GM23338 (cell line): ENCODE data around the gene MTCL1. TPM values are rescaled to one million over a fixed set of nuclear protein-coding genes. Genes with fewer than 3 reads are reported as not detected.

Source experiments
- ATAC-seq: fragments of 200-7000 bp; cut with Tn5 transposase; 3 replicates; pipeline ENCODE4 v1.9.1; 2020
- DNase-seq: peaks from one replicate; pipeline ENCODE4 v3.0.0-alpha.2; 2015; ENCODE audit warnings: low spot score
- H2AFZ ChIP-seq: fragments of 200-600 bp; sonication (generic); 2 replicates; pipeline ENCODE4 v1.8.0; 2016; ENCODE audit warnings: antibody characterized with exemption, mild to moderate bottlenecking, moderate library complexity
- H3F3A ChIP-seq: fragments of 200-600 bp; sonication (generic); replicated peaks from 2 replicates; pipeline ENCODE4 v1.8.0; 2017; ENCODE audit warnings: antibody characterized with exemption, mixed run types, low read depth
- H3K27ac ChIP-seq: fragments of 200-600 bp; sonication (generic); 2 replicates; pipeline ENCODE4 v1.6.1; 2016; ENCODE audit warnings: low read depth
- H3K27me3 ChIP-seq: fragments of 200-600 bp; sonication (generic); 2 replicates; pipeline ENCODE4 v1.8.0; 2016; ENCODE audit warnings: mild to moderate bottlenecking, mixed run types, moderate library complexity; ENCODE audit not compliant: insufficient read depth
- H3K36me3 ChIP-seq: fragments of 200-600 bp; sonication (generic); 2 replicates; pipeline ENCODE4 v1.8.0; 2016; ENCODE audit warnings: mild to moderate bottlenecking; ENCODE audit not compliant: insufficient read depth
- H3K4me1 ChIP-seq: fragments of 200-600 bp; sonication (generic); 2 replicates; pipeline ENCODE4 v1.8.0; 2016; ENCODE audit warnings: mild to moderate bottlenecking, moderate library complexity; ENCODE audit not compliant: insufficient read depth
- H3K4me2 ChIP-seq: fragments of 200-600 bp; sonication (generic); 2 replicates; pipeline ENCODE4 v1.7.1; 2017; ENCODE audit warnings: mixed run types
- H3K4me3 ChIP-seq: fragments of 200-600 bp; sonication (generic); 2 replicates; pipeline ENCODE4 v1.6.1; 2016; ENCODE audit warnings: mixed run types
- H3K79me2 ChIP-seq: fragments of 200-600 bp; sonication (generic); replicated peaks from 2 replicates; pipeline ENCODE4 v1.8.0; 2017; ENCODE audit warnings: mild to moderate bottlenecking; ENCODE audit not compliant: insufficient read depth
- H3K9me2 ChIP-seq: fragments of 200-600 bp; sonication (generic); 2 replicates; pipeline ENCODE4 v1.8.0; 2017; ENCODE audit not compliant: insufficient read depth
- H4K20me1 ChIP-seq: fragments of 200-600 bp; sonication (generic); replicated peaks from 2 replicates; pipeline ENCODE4 v1.8.0; 2017; ENCODE audit warnings: mild to moderate bottlenecking; ENCODE audit not compliant: insufficient read depth
- H3K27ac Mint-ChIP-seq: 2 replicates; pipeline ENCODE4 v1.8.0; 2020; ENCODE audit warnings: inconsistent platforms, mild to moderate bottlenecking, moderate library complexity, mixed read lengths
- H3K27me3 Mint-ChIP-seq: 3 replicates; pipeline ENCODE4 v1.8.0; 2022; ENCODE audit warnings: low read depth, mild to moderate bottlenecking, moderate library complexity, mixed read lengths, inconsistent platforms; ENCODE audit not compliant: insufficient read depth, poor library complexity
- H3K36me3 Mint-ChIP-seq: 3 replicates; pipeline ENCODE4 v1.8.0; 2021; ENCODE audit warnings: low read depth, mild to moderate bottlenecking, inconsistent platforms, moderate library complexity, mixed read lengths
- H3K4me1 Mint-ChIP-seq: 3 replicates; pipeline ENCODE4 v1.8.0; 2020; ENCODE audit warnings: mild to moderate bottlenecking, inconsistent platforms, mixed read lengths
- H3K4me3 Mint-ChIP-seq: 3 replicates; pipeline ENCODE4 v1.8.0; 2021; ENCODE audit warnings: moderate library complexity, mild to moderate bottlenecking, inconsistent platforms, mixed read lengths
- H3K9me3 Mint-ChIP-seq: 3 replicates; pipeline ENCODE4 v1.8.0; 2020; ENCODE audit warnings: moderate library complexity, mild to moderate bottlenecking, inconsistent platforms, mixed read lengths
- CREB1 ChIP-seq: fragments of 250-450 bp; sonication (Bioruptor Pico); IDR thresholded peaks from 2 replicates; pipeline ENCODE4 v1.5.0; 2020; ENCODE audit warnings: low read depth, mild to moderate bottlenecking, moderate library complexity
- EZH2 ChIP-seq: fragments of 200-600 bp; sonication (generic); IDR thresholded peaks from one replicate; pipeline ENCODE4 v1.8.0; 2017; ENCODE audit warnings: antibody characterized with exemption, mild to moderate bottlenecking, low read depth; ENCODE audit not compliant: unreplicated experiment
- NANOG ChIP-seq: IDR thresholded peaks from 2 replicates; pipeline ENCODE4 v1.6.1; 2016; ENCODE audit warnings: antibody characterized with exemption, borderline replicate concordance
- POLR2AphosphoS5 ChIP-seq: IDR thresholded peaks from 2 replicates; pipeline ENCODE4 v1.6.1; 2016; ENCODE audit warnings: antibody characterized with exemption, low read depth
- STAT1 ChIP-seq: IDR thresholded peaks from one replicate; pipeline ENCODE4 v1.6.1; 2016; ENCODE audit warnings: antibody characterized with exemption; ENCODE audit not compliant: unreplicated experiment
- ZNF331 ChIP-seq: fragments of 250-450 bp; sonication (Bioruptor Pico); IDR thresholded peaks from 2 replicates; pipeline ENCODE4 v1.5.0; 2020; ENCODE audit warnings: low read depth, mild to moderate bottlenecking, moderate library complexity
- polyA plus RNA-seq: library from polyadenylated mRNA; unstranded; fragments of >200 nt; fragmentation: Nextera tagmentation; extraction: Ambion mirVana; gene quantifications from 2 replicates; pipeline ENCODE4 v1.2.1, GENCODE V29; 2016
- total RNA-seq: library from RNA; depleted of rRNA; stranded (reverse); fragments of >200 nt; shearing (Covaris generic); gene quantifications from 2 replicates; pipeline ENCODE4 v1.2.3, GENCODE V29; 2014
- TF ChIP-seq, protein P1 (sequence below): IDR thresholded peaks from one replicate; pipeline ENCODE4 v1.6.1; 2018; ENCODE audit warnings: antibody characterized with exemption; ENCODE audit not compliant: unreplicated experiment
- TF ChIP-seq, protein P2 (sequence below): IDR thresholded peaks from 2 replicates; pipeline ENCODE4 v1.6.1; 2016; ENCODE audit warnings: antibody characterized with exemption

The MTCL1 gene
- total and polyA plus RNA-seq, 2 experiments from 2014 or later, result 14.4 to 45.0 TPM

DNA sequence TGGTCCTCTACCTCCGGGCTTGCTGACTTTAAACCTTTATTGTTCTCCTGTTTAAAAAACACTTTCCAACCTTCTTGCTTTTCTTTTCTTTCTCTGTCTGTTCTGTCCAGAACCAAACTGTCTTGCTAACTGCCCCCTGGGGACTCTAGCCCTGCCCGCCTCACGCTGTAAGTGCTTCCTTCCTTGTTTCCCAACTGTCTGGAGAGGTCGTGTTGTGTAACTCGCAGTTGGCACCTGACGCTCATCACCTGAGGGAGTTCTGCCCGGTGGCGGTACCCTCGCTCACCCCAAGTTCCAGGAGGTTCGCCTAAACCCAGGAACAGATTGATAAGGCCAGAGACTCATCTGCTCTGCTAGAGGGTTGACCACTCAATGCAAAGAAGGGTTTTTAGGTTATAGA is 123.4 kb downstream of the MTCL1 start (continued):
- TF ChIP-seq, protein P1, sequence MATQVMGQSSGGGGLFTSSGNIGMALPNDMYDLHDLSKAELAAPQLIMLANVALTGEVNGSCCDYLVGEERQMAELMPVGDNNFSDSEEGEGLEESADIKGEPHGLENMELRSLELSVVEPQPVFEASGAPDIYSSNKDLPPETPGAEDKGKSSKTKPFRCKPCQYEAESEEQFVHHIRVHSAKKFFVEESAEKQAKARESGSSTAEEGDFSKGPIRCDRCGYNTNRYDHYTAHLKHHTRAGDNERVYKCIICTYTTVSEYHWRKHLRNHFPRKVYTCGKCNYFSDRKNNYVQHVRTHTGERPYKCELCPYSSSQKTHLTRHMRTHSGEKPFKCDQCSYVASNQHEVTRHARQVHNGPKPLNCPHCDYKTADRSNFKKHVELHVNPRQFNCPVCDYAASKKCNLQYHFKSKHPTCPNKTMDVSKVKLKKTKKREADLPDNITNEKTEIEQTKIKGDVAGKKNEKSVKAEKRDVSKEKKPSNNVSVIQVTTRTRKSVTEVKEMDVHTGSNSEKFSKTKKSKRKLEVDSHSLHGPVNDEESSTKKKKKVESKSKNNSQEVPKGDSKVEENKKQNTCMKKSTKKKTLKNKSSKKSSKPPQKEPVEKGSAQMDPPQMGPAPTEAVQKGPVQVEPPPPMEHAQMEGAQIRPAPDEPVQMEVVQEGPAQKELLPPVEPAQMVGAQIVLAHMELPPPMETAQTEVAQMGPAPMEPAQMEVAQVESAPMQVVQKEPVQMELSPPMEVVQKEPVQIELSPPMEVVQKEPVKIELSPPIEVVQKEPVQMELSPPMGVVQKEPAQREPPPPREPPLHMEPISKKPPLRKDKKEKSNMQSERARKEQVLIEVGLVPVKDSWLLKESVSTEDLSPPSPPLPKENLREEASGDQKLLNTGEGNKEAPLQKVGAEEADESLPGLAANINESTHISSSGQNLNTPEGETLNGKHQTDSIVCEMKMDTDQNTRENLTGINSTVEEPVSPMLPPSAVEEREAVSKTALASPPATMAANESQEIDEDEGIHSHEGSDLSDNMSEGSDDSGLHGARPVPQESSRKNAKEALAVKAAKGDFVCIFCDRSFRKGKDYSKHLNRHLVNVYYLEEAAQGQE, result no peak
- no peak for TF ChIP-seq STAT1
- TF ChIP-seq POLR2AphosphoS5, result no peak
- TF ChIP-seq CREB1, result no peak

DNA sequence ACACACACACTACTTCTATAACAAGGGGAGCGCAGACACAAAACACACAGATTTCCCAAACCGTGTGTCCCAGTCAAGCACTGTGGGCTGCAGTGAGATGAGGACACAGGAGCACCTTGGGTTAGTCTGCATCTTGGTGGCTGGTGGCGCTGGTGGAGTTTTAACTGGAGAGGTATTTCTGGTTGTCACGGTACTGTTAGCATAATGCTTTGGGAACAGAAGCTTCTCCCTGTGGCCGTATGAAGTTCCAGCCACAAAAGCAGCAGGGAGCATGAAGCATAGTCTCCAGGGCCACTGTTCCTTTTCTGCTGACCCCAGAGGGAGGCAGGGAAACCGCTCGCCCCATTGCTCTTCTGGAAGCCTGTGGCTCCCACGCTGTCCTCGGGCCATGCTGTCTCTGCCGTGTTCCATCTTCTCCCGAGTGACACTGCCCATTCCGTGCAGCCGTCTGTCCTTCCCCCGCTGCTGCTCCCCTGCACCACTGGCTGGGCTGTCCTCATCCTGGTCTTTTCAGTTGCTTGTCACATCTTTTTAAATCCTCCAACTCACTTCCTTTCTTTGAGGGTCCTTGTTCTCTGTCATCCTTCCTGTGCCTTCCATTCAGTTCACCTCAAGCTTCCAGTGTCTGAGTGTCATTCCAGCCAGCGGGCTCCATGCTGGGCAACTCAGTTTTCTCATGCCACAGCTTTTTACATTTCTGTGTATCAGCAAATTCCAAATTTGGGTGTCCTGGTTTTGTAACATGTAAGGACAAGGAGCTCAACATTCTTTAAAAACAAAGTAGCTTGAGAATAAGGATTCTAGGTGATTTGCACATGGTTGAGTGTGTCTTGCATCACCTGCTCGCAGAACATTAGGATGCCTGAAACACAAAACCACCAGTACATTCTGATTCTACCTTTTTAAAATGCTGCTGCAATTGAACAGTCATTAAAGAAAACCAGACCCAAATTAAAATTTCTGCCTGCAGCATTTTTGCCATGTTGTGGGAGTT is 125.0 kb downstream of the MTCL1 start:
- Histone ChIP-seq H3K27me3 (no peaks in the 10 kb centered on the region), H3K79me2 (no peaks in the 10 kb centered on the region), H3K4me2 (no peak overlapping the region), H3K4me1 (no peaks in the 10 kb centered on the region), H2AFZ (no peak overlapping the region), H3K4me3 (no peak overlapping the region), H3F3A (no peaks in the 10 kb centered on the region), H4K20me1 (no peaks in the 10 kb centered on the region), H3K27ac (no peak overlapping the region), H3K9me2 (no peaks in the 10 kb centered on the region), H3K36me3 (no peaks in the 10 kb centered on the region)
- Mint-ChIP-seq H3K4me1 (peaks cover 22% of the 10 kb centered on the region), H3K4me3 (no peak overlapping the region), H3K27me3 (no peaks in the 10 kb centered on the region), H3K27ac (no peak overlapping the region), H3K9me3 (peaks cover 3% of the 10 kb centered on the region; the same call in 1 of the 3 replicates), H3K36me3 (peaks cover 34% of the 10 kb centered on the region)
- DNase-seq (no peak), ATAC-seq (no peak)
- TF ChIP-seq CREB1 (no peak), EZH2 (no peak), ZNF331 (CRISPR knock-in tag) (no peak), POLR2AphosphoS5 (no peak), NANOG (no peak)
- TF ChIP-seq, protein P2, sequence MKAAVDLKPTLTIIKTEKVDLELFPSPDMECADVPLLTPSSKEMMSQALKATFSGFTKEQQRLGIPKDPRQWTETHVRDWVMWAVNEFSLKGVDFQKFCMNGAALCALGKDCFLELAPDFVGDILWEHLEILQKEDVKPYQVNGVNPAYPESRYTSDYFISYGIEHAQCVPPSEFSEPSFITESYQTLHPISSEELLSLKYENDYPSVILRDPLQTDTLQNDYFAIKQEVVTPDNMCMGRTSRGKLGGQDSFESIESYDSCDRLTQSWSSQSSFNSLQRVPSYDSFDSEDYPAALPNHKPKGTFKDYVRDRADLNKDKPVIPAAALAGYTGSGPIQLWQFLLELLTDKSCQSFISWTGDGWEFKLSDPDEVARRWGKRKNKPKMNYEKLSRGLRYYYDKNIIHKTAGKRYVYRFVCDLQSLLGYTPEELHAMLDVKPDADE, result no peak
- TF ChIP-seq, protein P1, result no peak
